IPS-18a (cell line): ENCODE results near the gene SLC1A4.
"Not testable (repeated sequence)": the region's sequence is repeated elsewhere in the genome, so short reads cannot be mapped to it uniquely, and the experiment has no call there.

ENCODE experiments used
- H3K27ac ChIP-seq: one replicate; pipeline ENCODE4 v1.5.1; 2013; ENCODE audit warnings: low read length
- H3K27me3 ChIP-seq: one replicate; pipeline ENCODE4 v1.6.1; 2013; ENCODE audit warnings: mild to moderate bottlenecking, low read length; ENCODE audit not compliant: control insufficient read depth, insufficient read depth
- H3K36me3 ChIP-seq: one replicate; pipeline ENCODE4 v1.6.1; 2013; ENCODE audit warnings: low read depth, low read length; ENCODE audit not compliant: control insufficient read depth
- H3K4me1 ChIP-seq: one replicate; pipeline ENCODE4 v1.6.1; 2013; ENCODE audit warnings: low read depth, low read length; ENCODE audit not compliant: control insufficient read depth
- H3K4me3 ChIP-seq: one replicate; pipeline ENCODE4 v1.5.1; 2013; ENCODE audit warnings: low read length
- H3K9ac ChIP-seq: one replicate; pipeline ENCODE4 v1.6.1; 2013; ENCODE audit warnings: mild to moderate bottlenecking, low read length, moderate library complexity
- H3K9me3 ChIP-seq: one replicate; pipeline ENCODE4 v1.6.1; 2013; ENCODE audit warnings: low read depth, low read length; ENCODE audit not compliant: control insufficient read depth

The SLC1A4 gene

DNA sequence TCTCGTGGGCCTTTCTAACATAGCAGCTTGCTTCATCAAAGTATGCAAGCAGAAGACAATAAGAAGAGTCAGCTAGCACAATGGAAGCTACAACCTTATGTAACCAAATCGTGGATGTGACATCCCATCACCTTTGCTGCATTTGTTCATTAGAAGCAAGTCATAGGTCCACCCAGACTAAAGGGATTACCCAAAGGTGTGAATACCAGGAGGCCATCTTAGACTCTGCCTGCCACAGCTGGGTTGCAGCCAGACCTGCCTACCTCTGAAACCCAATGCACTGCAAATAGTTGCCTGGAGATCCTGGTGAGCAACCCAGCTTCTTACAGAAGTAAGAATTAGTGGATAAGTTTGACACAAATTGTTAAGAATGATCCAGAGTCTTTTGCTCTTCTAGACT, 10.6 kb downstream of the SLC1A4 start:
- no peaks in the 10 kb centered on the region for H3K9me3 ChIP-seq
- no peaks in the 10 kb centered on the region for H3K4me1 ChIP-seq
- no peak overlapping the region for H3K4me3 ChIP-seq
- H3K36me3 ChIP-seq = no peaks in the 10 kb centered on the region
- no peaks in the 10 kb centered on the region for H3K27me3 ChIP-seq
- no peak overlapping the region for H3K27ac ChIP-seq
- H3K9ac ChIP-seq = no peak overlapping the region

- Histone ChIP-seq H3K36me3 (no peaks in the 10 kb centered on the region), H3K27ac (no peak overlapping the region), H3K9me3 (no peaks in the 10 kb centered on the region), H3K4me1 (no peaks in the 10 kb centered on the region), H3K9ac (no peak overlapping the region), H3K4me3 (no peak overlapping the region), H3K27me3 (no peaks in the 10 kb centered on the region)
These were observed 11.4 kb downstream of the SLC1A4 start for GRCh38 chr2:65000644-65001043.

GRCh38 chr2:65003037-65003436, 13.8 kb downstream of the SLC1A4 start:
- no peaks in the 10 kb centered on the region for H3K4me1 ChIP-seq
- no peaks in the 10 kb centered on the region for H3K36me3 ChIP-seq
- H3K9ac ChIP-seq = no peak overlapping the region
- no peaks in the 10 kb centered on the region for H3K9me3 ChIP-seq
- no peak overlapping the region for H3K27ac ChIP-seq
- no peak overlapping the region for H3K4me3 ChIP-seq
- no peaks in the 10 kb centered on the region for H3K27me3 ChIP-seq

DNA sequence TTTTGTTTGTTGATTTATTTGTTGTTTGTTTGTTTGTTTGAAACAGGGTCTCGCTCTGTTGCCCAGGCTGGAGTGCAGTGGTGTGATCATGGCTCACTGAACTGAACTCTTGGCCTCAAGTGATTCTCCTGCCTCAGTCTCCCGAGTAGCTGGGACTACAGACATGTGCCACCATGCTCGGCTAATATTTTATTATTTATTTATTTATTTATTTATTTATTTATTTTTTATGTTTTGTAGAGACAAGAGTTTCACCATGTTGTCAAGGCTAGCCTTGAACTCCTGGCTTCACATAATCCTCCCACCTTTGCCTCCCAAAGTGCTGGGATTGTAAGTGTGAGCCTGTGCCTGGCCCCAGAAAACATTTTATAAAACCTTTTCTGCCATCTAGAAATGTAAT, 15.0 kb downstream of the SLC1A4 start:
- not testable (repeated sequence) for H3K36me3 ChIP-seq, H3K4me3 ChIP-seq

DNA sequence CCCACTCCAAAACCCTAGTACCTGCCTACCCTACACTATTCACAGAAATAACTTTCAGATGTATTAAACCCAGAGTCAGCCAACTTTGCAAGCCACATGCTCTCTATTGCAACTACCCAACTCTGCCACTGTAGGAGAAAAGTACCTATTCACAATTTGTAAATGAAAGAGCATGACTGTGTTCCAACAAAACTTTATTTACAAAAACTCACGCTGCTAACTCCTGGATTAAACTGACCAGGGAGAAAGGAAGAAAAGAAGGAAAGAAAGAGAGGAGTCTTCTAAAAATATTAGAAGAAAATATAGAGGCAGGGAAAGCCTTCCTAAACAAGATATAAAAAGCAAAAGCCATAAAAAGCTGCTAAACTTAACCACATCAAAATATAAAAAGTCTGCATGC, 24.6 kb downstream of the SLC1A4 start:
- Histone ChIP-seq H3K9ac (no peak overlapping the region), H3K27me3 (no peaks in the 10 kb centered on the region), H3K9me3 (no peaks in the 10 kb centered on the region), H3K4me3 (no peak overlapping the region), H3K27ac (no peak overlapping the region), H3K36me3 (no peaks in the 10 kb centered on the region), H3K4me1 (peaks cover 8% of the 10 kb centered on the region)

More for the DNA sequence above, 15.0 kb downstream of the SLC1A4 start:
- not testable (repeated sequence) for H3K9ac ChIP-seq, H3K27ac ChIP-seq, H3K4me1 ChIP-seq, H3K27me3 ChIP-seq, H3K9me3 ChIP-seq

DNA sequence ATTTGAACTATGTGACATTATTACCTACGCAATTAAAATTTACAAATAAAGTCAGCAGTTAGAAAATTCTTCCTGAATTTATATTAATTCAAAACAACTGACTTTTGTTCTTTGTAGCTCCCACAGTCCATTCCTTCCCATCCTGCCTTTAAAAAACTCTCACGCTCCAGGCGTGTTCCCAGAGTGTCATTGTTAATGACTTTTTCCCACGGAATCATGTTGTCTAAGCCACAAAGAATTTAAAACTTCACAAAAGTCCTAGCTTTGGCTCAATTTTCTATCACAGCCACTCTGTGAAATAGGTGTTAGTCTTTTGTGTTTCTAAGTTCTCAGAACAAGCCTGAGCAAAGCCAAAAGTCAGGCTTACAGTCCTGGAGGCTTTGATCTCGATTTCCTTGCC, 26.5 kb downstream of the SLC1A4 start:
- H3K36me3 ChIP-seq = no peaks in the 10 kb centered on the region
- H3K9me3 ChIP-seq = no peaks in the 10 kb centered on the region
- no peak overlapping the region for H3K4me3 ChIP-seq
- no peaks in the 10 kb centered on the region for H3K27me3 ChIP-seq
- no peak overlapping the region for H3K27ac ChIP-seq
- H3K4me1 ChIP-seq = peaks cover 8% of the 10 kb centered on the region
- H3K9ac ChIP-seq = no peak overlapping the region

DNA sequence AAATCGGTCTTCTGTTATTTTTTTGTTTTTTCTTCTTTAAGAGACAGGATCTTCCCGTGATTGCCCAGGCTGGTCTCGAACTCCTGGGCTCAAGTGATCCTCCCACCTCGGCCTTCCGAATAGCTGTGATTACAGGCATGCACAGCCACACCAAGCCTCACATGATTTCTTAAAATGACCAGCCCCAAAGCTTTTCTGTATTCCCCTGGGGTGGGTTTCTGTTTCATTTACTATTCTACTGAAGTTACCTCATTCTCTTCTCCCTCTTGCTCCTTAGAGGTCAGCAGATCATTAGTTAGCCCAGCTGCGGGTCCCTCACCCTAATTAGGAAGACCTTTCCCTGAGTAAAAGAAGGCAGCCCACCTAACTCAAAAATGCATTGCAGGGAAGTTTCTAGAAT, 27.6 kb downstream of the SLC1A4 start:
- Histone ChIP-seq H3K9me3 (no peaks in the 10 kb centered on the region), H3K4me1 (peaks cover 8% of the 10 kb centered on the region), H3K9ac (no peak overlapping the region), H3K4me3 (no peak overlapping the region), H3K27me3 (no peaks in the 10 kb centered on the region), H3K27ac (no peak overlapping the region), H3K36me3 (no peaks in the 10 kb centered on the region)

- H3K27ac ChIP-seq = no peak overlapping the region
- no peaks in the 10 kb centered on the region for H3K36me3 ChIP-seq
- peaks cover 8% of the 10 kb centered on the region for H3K4me1 ChIP-seq
- no peaks in the 10 kb centered on the region for H3K9me3 ChIP-seq
- no peak overlapping the region for H3K9ac ChIP-seq
- no peak overlapping the region for H3K4me3 ChIP-seq
- no peaks in the 10 kb centered on the region for H3K27me3 ChIP-seq
These were observed 28.1 kb downstream of the SLC1A4 start for GRCh38 chr2:65017335-65017734.

DNA sequence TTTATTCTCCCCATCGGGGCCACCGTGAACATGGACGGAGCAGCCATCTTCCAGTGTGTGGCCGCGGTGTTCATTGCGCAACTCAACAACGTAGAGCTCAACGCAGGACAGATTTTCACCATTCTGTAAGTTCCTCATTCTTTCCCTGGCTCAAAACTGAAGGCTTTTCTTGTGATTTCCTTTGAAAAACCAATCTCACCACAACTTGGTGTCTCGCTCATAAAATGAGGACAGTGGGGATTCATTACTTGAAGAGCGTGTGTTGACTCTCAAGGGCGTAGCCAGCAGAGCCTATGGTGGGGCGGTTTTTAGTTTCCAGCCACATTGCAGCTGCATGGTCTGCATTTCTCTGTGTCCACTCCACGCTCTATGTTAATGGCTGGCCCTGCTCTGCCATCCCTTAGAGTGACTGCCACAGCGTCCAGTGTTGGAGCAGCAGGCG, 29.0 kb downstream of the SLC1A4 start:
- no peak overlapping the region for H3K27ac ChIP-seq
- no peaks in the 10 kb centered on the region for H3K36me3 ChIP-seq
- H3K9ac ChIP-seq = no peak overlapping the region
- no peak overlapping the region for H3K4me3 ChIP-seq
- H3K9me3 ChIP-seq = no peaks in the 10 kb centered on the region
- H3K27me3 ChIP-seq = no peaks in the 10 kb centered on the region
- H3K4me1 ChIP-seq = peaks cover 8% of the 10 kb centered on the region

DNA sequence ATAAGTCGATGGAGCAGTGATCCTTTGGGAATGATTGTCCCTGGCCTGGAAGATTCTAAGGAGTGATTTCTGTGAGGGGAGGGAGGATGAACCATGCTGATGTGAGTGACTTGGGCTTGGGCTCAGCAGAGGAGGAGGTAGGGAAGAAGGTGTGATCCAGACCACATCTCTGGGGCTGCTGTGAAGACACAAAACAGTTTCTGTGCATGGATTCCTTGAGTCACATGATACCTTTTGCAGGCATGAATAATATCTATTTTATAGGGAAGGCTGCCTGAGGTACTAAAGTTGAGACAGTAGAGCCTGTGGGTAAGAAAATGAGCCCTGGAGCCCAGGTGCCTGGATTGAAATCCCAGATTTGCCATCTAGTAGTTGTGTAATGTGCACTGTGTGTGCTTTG, 29.8 kb downstream of the SLC1A4 start:
- Histone ChIP-seq H3K4me1 (peaks cover 3% of the 10 kb centered on the region), H3K36me3 (no peaks in the 10 kb centered on the region), H3K27me3 (no peaks in the 10 kb centered on the region), H3K9ac (no peak overlapping the region), H3K27ac (no peak overlapping the region), H3K4me3 (no peak overlapping the region), H3K9me3 (no peaks in the 10 kb centered on the region)

GRCh38 chr2:65019675-65020195, 30.5 kb downstream of the SLC1A4 start:
- Histone ChIP-seq H3K9me3 (no peaks in the 10 kb centered on the region), H3K9ac (no peak overlapping the region), H3K27me3 (no peaks in the 10 kb centered on the region), H3K27ac (no peak overlapping the region), H3K4me3 (no peak overlapping the region), H3K36me3 (no peaks in the 10 kb centered on the region), H3K4me1 (no peaks in the 10 kb centered on the region)

- H3K27ac ChIP-seq, H3K4me1 ChIP-seq, H3K27me3 ChIP-seq, H3K36me3 ChIP-seq, H3K9ac ChIP-seq, H3K4me3 ChIP-seq, H3K9me3 ChIP-seq: not testable (repeated sequence)
These were observed 31.1 kb downstream of the SLC1A4 start for GRCh38 chr2:65020251-65020650.
